Transverse colon (tissue), 4 donors: Measurements from ENCODE around the gene SLC40A1.

Source experiments
- CTCF ChIP-seq, 5 experiments: fragments of 200-600 bp in 3 of 5; fragments of 450-650 bp in 2 of 5; sonication (generic) in 3 of 5; IDR thresholded peaks; 1 replicate in 2 of 5; 2 replicates in 3 of 5; pipeline ENCODE4 v1.5.1; 2016 to 2017; ENCODE audit warnings: antibody characterized with exemption in 5 of 5, inconsistent platforms in 3 of 5, mild to moderate bottlenecking in 2 of 5, moderate library complexity in 1 of 5
- EP300 ChIP-seq: sonication (generic); formaldehyde crosslinking; IDR thresholded peaks from one replicate; pipeline ENCODE4 v1.6.1; 2017; ENCODE audit warnings: antibody characterized with exemption, low read depth
- POLR2A ChIP-seq: fragments of 450-650 bp; IDR thresholded peaks from one replicate; pipeline ENCODE4 v1.6.1; 2016; ENCODE audit warnings: antibody characterized with exemption, mild to moderate bottlenecking, moderate library complexity
- POLR2AphosphoS5 ChIP-seq, 3 donors: sonication (generic); formaldehyde crosslinking; IDR thresholded peaks; one replicate each; pipeline ENCODE4 v1.6.1; 2016; ENCODE audit warnings: antibody characterized with exemption in 3 of 3

- TF ChIP-seq CTCF (IDR thresholded peaks at IDR 0.05): no peak
- TF ChIP-seq POLR2A: no peak
- no peak for TF ChIP-seq EP300
- TF ChIP-seq POLR2AphosphoS5 (IDR thresholded peaks at IDR 0.05): no peak
Measured at GRCh38 chr2:189602233-189602632, 21.6 kb upstream of the SLC40A1 start.
